ENCODE data around the gene SASH3. TPM values are rescaled to one million over a fixed set of nuclear protein-coding genes. Genes with fewer than 3 reads are reported as not detected.

SASH3 gene
- total and polyA plus RNA-seq, 2 experiments from 2014 or later: 0.06 TPM; not detected in 1

GRCh38 chrX:129824620-129825019, 44.9 kb downstream of the SASH3 start:
- H3K9me3 ChIP-seq (ENCODE audit: low read depth): no peaks in the 10 kb centered on the region
- no peak for DNase-seq
- H3K27me3 ChIP-seq (replicated peaks; ENCODE audit: insufficient read depth): no peaks in the 10 kb centered on the region
- 97 to 100% methylated on average over 4 of the region's 4 CpGs for WGBS, 2 experiments (ENCODE audit: low coverage in 1 of 2, low lambda C conversion rate in 2 of 2, missing lambda C conversion rate in 2 of 2)
- no peak overlapping the region for H2AFZ ChIP-seq
- in situ Hi-C loops (cut with MboI): no loop called here
- no peaks in the 10 kb centered on the region for H3K9me2 ChIP-seq (ENCODE audit: insufficient read depth)
- H3F3A ChIP-seq (ENCODE audit: insufficient read depth): no peaks in the 10 kb centered on the region
- no peaks in the 10 kb centered on the region for H3K4me1 ChIP-seq (ENCODE audit: insufficient read depth)
- peaks cover 5% of the 10 kb centered on the region; the same call in 1 of the 2 replicates for H3K36me3 ChIP-seq (ENCODE audit: low read depth)
- H3K4me3 ChIP-seq: no peak overlapping the region
- H3K27ac ChIP-seq: no peak overlapping the region
- no peaks in the 10 kb centered on the region for H4K20me1 ChIP-seq (ENCODE audit: insufficient read depth)
- H3K79me2 ChIP-seq (ENCODE audit: insufficient read depth): peaks cover 13% of the 10 kb centered on the region
- no peak overlapping the region for H3K4me2 ChIP-seq (ENCODE audit: unreplicated experiment)
- TF ChIP-seq EZH2 (IDR thresholded peaks at IDR 0.05; ENCODE audit: insufficient read depth, poor library complexity, severe bottlenecking) (no peak), EZH2phosphoT487 (IDR thresholded peaks at IDR 0.05; ENCODE audit: insufficient read depth, low read depth) (no peak)
- H3K9ac ChIP-seq: no peak overlapping the region

GRCh38 chrX:129825746-129826505, 46.2 kb downstream of the SASH3 start:
- no peaks in the 10 kb centered on the region for H3F3A ChIP-seq (ENCODE audit: insufficient read depth)
- no peak overlapping the region for H3K9ac ChIP-seq
- H3K9me3 ChIP-seq (ENCODE audit: low read depth): no peaks in the 10 kb centered on the region
- H3K27me3 ChIP-seq (replicated peaks; ENCODE audit: insufficient read depth): no peaks in the 10 kb centered on the region
- no peaks in the 10 kb centered on the region for H3K4me1 ChIP-seq (ENCODE audit: insufficient read depth)
- 81 to 84% methylated on average over 4 of the region's 4 CpGs for WGBS, 2 experiments (ENCODE audit: low coverage in 1 of 2, low lambda C conversion rate in 2 of 2, missing lambda C conversion rate in 2 of 2)
- H3K36me3 ChIP-seq (ENCODE audit: low read depth): peaks cover 5% of the 10 kb centered on the region; the same call in 1 of the 2 replicates
- H3K4me3 ChIP-seq: no peak overlapping the region
- H3K27ac ChIP-seq: no peak overlapping the region
- H4K20me1 ChIP-seq (ENCODE audit: insufficient read depth): no peaks in the 10 kb centered on the region
- peaks cover 26% of the 10 kb centered on the region for H3K79me2 ChIP-seq (ENCODE audit: insufficient read depth)
- TF ChIP-seq EZH2phosphoT487 (IDR thresholded peaks at IDR 0.05; ENCODE audit: insufficient read depth, low read depth) (no peak), EZH2 (IDR thresholded peaks at IDR 0.05; ENCODE audit: insufficient read depth, poor library complexity, severe bottlenecking) (no peak)
- in situ Hi-C loops (cut with MboI): no loop called here
- no peak overlapping the region for H2AFZ ChIP-seq
- no peak overlapping the region for H3K4me2 ChIP-seq (ENCODE audit: unreplicated experiment)
- DNase-seq: no peak
- no peaks in the 10 kb centered on the region for H3K9me2 ChIP-seq (ENCODE audit: insufficient read depth)

- Histone ChIP-seq H3F3A (ENCODE audit: insufficient read depth) (peaks cover 20% of the 10 kb centered on the region), H3K9me3 (ENCODE audit: low read depth) (no peaks in the 10 kb centered on the region)
These were observed 50.7 kb downstream of the SASH3 start for GRCh38 chrX:129830494-129830893.

GRCh38 chrX:129831091-129831885, 51.5 kb downstream of the SASH3 start:
- H3K4me2 ChIP-seq (ENCODE audit: unreplicated experiment): no peak overlapping the region
- peaks cover 52% of the 10 kb centered on the region for H3K79me2 ChIP-seq (ENCODE audit: insufficient read depth)
- H3K9ac ChIP-seq: no peak overlapping the region
- no peak overlapping the region for H3K27ac ChIP-seq
- WGBS, 2 experiments (ENCODE audit: low coverage in 1 of 2, low lambda C conversion rate in 2 of 2, missing lambda C conversion rate in 2 of 2): 64 to 66% methylated on average over 6 to 8 of the region's 8 CpGs
- H3K9me3 ChIP-seq (ENCODE audit: low read depth): no peaks in the 10 kb centered on the region
- in situ Hi-C loops (cut with MboI): no loop called here
- peaks cover 20% of the 10 kb centered on the region for H3F3A ChIP-seq (ENCODE audit: insufficient read depth)
- H3K36me3 ChIP-seq (ENCODE audit: low read depth): no peaks in the 10 kb centered on the region
- H4K20me1 ChIP-seq (ENCODE audit: insufficient read depth): no peaks in the 10 kb centered on the region; the same call in 1 of the 2 replicates
- no peak overlapping the region for H2AFZ ChIP-seq
- H3K27me3 ChIP-seq (replicated peaks; ENCODE audit: insufficient read depth): no peaks in the 10 kb centered on the region
- peak; percentile 10 for DNase-seq
- H3K9me2 ChIP-seq (ENCODE audit: insufficient read depth): no peaks in the 10 kb centered on the region
- TF ChIP-seq EZH2phosphoT487 (IDR thresholded peaks at IDR 0.05; ENCODE audit: insufficient read depth, low read depth) (no peak), EZH2 (IDR thresholded peaks at IDR 0.05; ENCODE audit: insufficient read depth, poor library complexity, severe bottlenecking) (no peak)
- peaks cover 13% of the 10 kb centered on the region for H3K4me1 ChIP-seq (ENCODE audit: insufficient read depth)
- no peak overlapping the region for H3K4me3 ChIP-seq

More at GRCh38 chrX:129830494-129830893, 50.7 kb downstream of the SASH3 start:
- DNase-seq: no peak
- Histone ChIP-seq H3K27ac (no peak overlapping the region), H3K4me1 (ENCODE audit: insufficient read depth) (peaks cover 13% of the 10 kb centered on the region), H3K9ac (no peak overlapping the region), H3K79me2 (ENCODE audit: insufficient read depth) (peaks cover 47% of the 10 kb centered on the region), H3K27me3 (replicated peaks; ENCODE audit: insufficient read depth) (no peaks in the 10 kb centered on the region), H3K4me2 (ENCODE audit: unreplicated experiment) (no peak overlapping the region), H3K36me3 (ENCODE audit: low read depth) (no peaks in the 10 kb centered on the region), H3K4me3 (no peak overlapping the region), H3K9me2 (ENCODE audit: insufficient read depth) (no peaks in the 10 kb centered on the region), H2AFZ (no peak overlapping the region), H4K20me1 (ENCODE audit: insufficient read depth) (no peaks in the 10 kb centered on the region; the same call in 1 of the 2 replicates)
- in situ Hi-C loops (cut with MboI): no loop called here
- TF ChIP-seq EZH2 (IDR thresholded peaks at IDR 0.05; ENCODE audit: insufficient read depth, poor library complexity, severe bottlenecking) (no peak), EZH2phosphoT487 (IDR thresholded peaks at IDR 0.05; ENCODE audit: insufficient read depth, low read depth) (no peak)
- WGBS, 2 experiments (ENCODE audit: low coverage in 1 of 2, low lambda C conversion rate in 2 of 2, missing lambda C conversion rate in 2 of 2): 63 to 75% methylated on average over 4 of the region's 4 CpGs

All from GM23248 (cell line).